SK-N-MC (cell line): ENCODE results near the gene LRRC36.

Source experiments
- EZH2 ChIP-seq: fragments of 200-600 bp; sonication (generic); IDR thresholded peaks from one replicate; pipeline ENCODE4 v1.6.1; 2017; ENCODE audit warnings: antibody characterized with exemption
- POLR2AphosphoS5 ChIP-seq: IDR thresholded peaks from 2 replicates; pipeline ENCODE4 v1.6.1; 2012; ENCODE audit warnings: mild to moderate bottlenecking, low read depth, low read length, borderline replicate concordance

- TF ChIP-seq POLR2AphosphoS5 (no peak), EZH2 (no peak)
Observed at GRCh38 chr16:67432506-67432890, 105.9 kb downstream of the LRRC36 start.
